H9 (cell line): ENCODE results near the gene FOS. TPM values are rescaled to one million over a fixed set of nuclear protein-coding genes. Genes with fewer than 3 reads are reported as not detected.
A peak's percentile ranks its signal among the peaks of the same experiment; 100 is the strongest.

Experiments
- DNase-seq: peaks from one replicate; pipeline ENCODE4 v3.0.0-alpha.2; 2017
- H2AFZ ChIP-seq: one replicate; pipeline ENCODE4 v1.6.1; 2013; ENCODE audit warnings: mild to moderate bottlenecking, low read length, control low read depth, moderate library complexity
- H2AK5ac ChIP-seq: 2 replicates; pipeline ENCODE4 v1.6.1; 2013; ENCODE audit warnings: low read length, control low read depth, mixed read lengths; ENCODE audit not compliant: insufficient read length
- H2BK120ac ChIP-seq: one replicate; pipeline ENCODE4 v1.6.1; 2013; ENCODE audit warnings: low read depth, mild to moderate bottlenecking, low read length, control low read depth, inconsistent platforms; ENCODE audit not compliant: poor library complexity, severe bottlenecking
- H2BK12ac ChIP-seq: 2 replicates; pipeline ENCODE4 v1.6.1; 2013; ENCODE audit warnings: low read length, control low read depth, mixed read lengths, low read depth; ENCODE audit not compliant: insufficient read length
- H2BK15ac ChIP-seq: 2 replicates; pipeline ENCODE4 v1.6.1; 2013; ENCODE audit warnings: low read depth, low read length, control low read depth
- H2BK20ac ChIP-seq: one replicate; pipeline ENCODE4 v1.6.1; 2013; ENCODE audit warnings: low read depth, mild to moderate bottlenecking, low read length, control low read depth, inconsistent platforms; ENCODE audit not compliant: poor library complexity, severe bottlenecking
- H2BK5ac ChIP-seq: 2 replicates; pipeline ENCODE4 v1.6.1; 2013; ENCODE audit warnings: low read length, control low read depth, mixed read lengths; ENCODE audit not compliant: insufficient read length
- H3K14ac ChIP-seq: 2 replicates; pipeline ENCODE4 v1.6.1; 2013; ENCODE audit warnings: low read length, control low read depth; ENCODE audit not compliant: insufficient read depth
- H3K18ac ChIP-seq: 2 replicates; pipeline ENCODE4 v1.6.1; 2013; ENCODE audit warnings: low read depth, mild to moderate bottlenecking, mixed read lengths, low read length, control low read depth; ENCODE audit not compliant: insufficient read length
- H3K23ac ChIP-seq: 2 replicates; pipeline ENCODE4 v1.6.1; 2013; ENCODE audit warnings: low read length, control low read depth, mixed read lengths, low read depth; ENCODE audit not compliant: insufficient read length
- H3K23me2 ChIP-seq: 2 replicates; pipeline ENCODE4 v1.6.1; 2013; ENCODE audit warnings: low read depth, mild to moderate bottlenecking, mixed read lengths, low read length, control low read depth; ENCODE audit not compliant: insufficient read length, poor library complexity, severe bottlenecking
- H3K27ac ChIP-seq: 2 replicates; pipeline ENCODE4 v1.5.1; 2013; ENCODE audit warnings: low read length, control low read depth, mixed read lengths, low read depth; ENCODE audit not compliant: insufficient read length
- H3K27me3 ChIP-seq: 2 replicates; pipeline ENCODE4 v1.6.1; 2013; ENCODE audit warnings: low read length, control low read depth, inconsistent platforms; ENCODE audit not compliant: insufficient read depth
- H3K4ac ChIP-seq: 2 replicates; pipeline ENCODE4 v1.6.1; 2013; ENCODE audit warnings: low read depth, mild to moderate bottlenecking, control low read depth, inconsistent platforms, low read length, moderate library complexity
- H3K4me1 ChIP-seq: 2 replicates; pipeline ENCODE4 v1.6.1; 2013; ENCODE audit warnings: low read length, control low read depth, inconsistent platforms; ENCODE audit not compliant: insufficient read depth
- H3K4me2 ChIP-seq: 2 replicates; pipeline ENCODE4 v1.6.1; 2013; ENCODE audit warnings: low read length, control low read depth, mixed read lengths; ENCODE audit not compliant: insufficient read length, insufficient read depth
- H3K56ac ChIP-seq: 2 replicates; pipeline ENCODE4 v1.6.1; 2013; ENCODE audit warnings: low read depth, mild to moderate bottlenecking, mixed read lengths, low read length, control low read depth; ENCODE audit not compliant: insufficient read length
- H3K79me1 ChIP-seq: 2 replicates; pipeline ENCODE4 v1.6.1; 2013; ENCODE audit warnings: low read depth, mild to moderate bottlenecking, moderate library complexity, low read length, control low read depth, inconsistent platforms; ENCODE audit not compliant: insufficient read depth, poor library complexity, severe bottlenecking
- H3K79me2 ChIP-seq: 2 replicates; pipeline ENCODE4 v1.6.1; 2013; ENCODE audit warnings: low read length, control low read depth, inconsistent platforms; ENCODE audit not compliant: insufficient read depth
- H3K9ac ChIP-seq: 2 replicates; pipeline ENCODE4 v1.6.1; 2013; ENCODE audit warnings: low read length, control low read depth, mixed read lengths; ENCODE audit not compliant: insufficient read length; ENCODE audit errors: extremely low read depth
- H3K9me3 ChIP-seq: one replicate; pipeline ENCODE4 v1.6.1; 2013; ENCODE audit warnings: low read depth, low read length, inconsistent platforms; ENCODE audit not compliant: control insufficient read depth
- H3T11ph ChIP-seq: one replicate; pipeline ENCODE4 v1.6.1; 2013; ENCODE audit warnings: mild to moderate bottlenecking, low read length, control low read depth, inconsistent platforms
- H4K20me1 ChIP-seq: one replicate; pipeline ENCODE4 v1.6.1; 2013; ENCODE audit not compliant: control insufficient read depth, insufficient read length, insufficient read depth
- H4K5ac ChIP-seq: 2 replicates; pipeline ENCODE4 v1.6.1; 2013; ENCODE audit warnings: low read depth, mild to moderate bottlenecking, mixed read lengths, low read length, control low read depth; ENCODE audit not compliant: insufficient read length
- H4K8ac ChIP-seq: replicated peaks from 2 replicates; pipeline ENCODE4 v1.6.1; 2013; ENCODE audit warnings: low read length, control low read depth, mixed read lengths, low read depth; ENCODE audit not compliant: insufficient read length
- H4K91ac ChIP-seq: 2 replicates; pipeline ENCODE4 v1.6.1; 2013; ENCODE audit warnings: low read depth, mild to moderate bottlenecking, moderate library complexity, mixed read lengths, low read length, control low read depth; ENCODE audit not compliant: insufficient read length
- H3K27ac Mint-ChIP-seq, 3 experiments: 2 replicates in 2 of 3; 3 replicates in 1 of 3; pipeline ENCODE4 v1.8.0; 2020 to 2021; ENCODE audit warnings: mixed read lengths in 3 of 3, mild to moderate bottlenecking in 1 of 3, moderate library complexity in 1 of 3
- H3K27me3 Mint-ChIP-seq: 2 replicates; pipeline ENCODE4 v1.8.0; 2021; ENCODE audit warnings: low read depth, mild to moderate bottlenecking, moderate library complexity, mixed read lengths
- H3K36me3 Mint-ChIP-seq, 3 experiments: 2 replicates in 2 of 3; 3 replicates in 1 of 3; pipeline ENCODE4 v1.8.0; 2020 to 2021; ENCODE audit warnings: low read depth in 3 of 3, mixed read lengths in 3 of 3; ENCODE audit not compliant: insufficient read depth in 1 of 3
- H3K4me1 Mint-ChIP-seq, 2 experiments: 2 replicates each; pipeline ENCODE4 v1.8.0; 2020; ENCODE audit warnings: mixed read lengths in 2 of 2
- H3K4me3 Mint-ChIP-seq, 2 experiments: 2 replicates in 1 of 2; 3 replicates in 1 of 2; pipeline ENCODE4 v1.8.0; 2020 to 2021; ENCODE audit warnings: mild to moderate bottlenecking in 2 of 2, mixed read lengths in 2 of 2, moderate library complexity in 1 of 2
- H3K9me3 Mint-ChIP-seq, 2 experiments: 2 replicates in 1 of 2; 3 replicates in 1 of 2; pipeline ENCODE4 v1.8.0; 2020; ENCODE audit warnings: mild to moderate bottlenecking in 2 of 2, mixed read lengths in 2 of 2, moderate library complexity in 1 of 2
- WGBS: extraction: QIAGEN DNeasy Blood & Tissue Kit; methylation state at CpG from one replicate; pipeline ENCODE4 v1.1.7; 2013; ENCODE audit warnings: missing lambda C conversion rate, low lambda C conversion rate, mixed read lengths; ENCODE audit not compliant: insufficient read length; ENCODE audit errors: extremely low coverage; 5-methylcytosine and 5-hydroxymethylcytosine counted together
- total RNA-seq: library from RNA; stranded (reverse); gene quantifications from 2 replicates; pipeline ENCODE4 v1.2.1, GENCODE V29; 2021
- TF ChIP-seq, protein P1 (sequence below): fragments of 200-600 bp; sonication (generic); conservative IDR thresholded peaks from 3 replicates; pipeline ENCODE4 v1.8.0; 2021; ENCODE audit warnings: antibody characterized with exemption, mild to moderate bottlenecking

FOS gene
- total RNA-seq, 1 experiment from 2014 or later, result 33.9 TPM

DNA sequence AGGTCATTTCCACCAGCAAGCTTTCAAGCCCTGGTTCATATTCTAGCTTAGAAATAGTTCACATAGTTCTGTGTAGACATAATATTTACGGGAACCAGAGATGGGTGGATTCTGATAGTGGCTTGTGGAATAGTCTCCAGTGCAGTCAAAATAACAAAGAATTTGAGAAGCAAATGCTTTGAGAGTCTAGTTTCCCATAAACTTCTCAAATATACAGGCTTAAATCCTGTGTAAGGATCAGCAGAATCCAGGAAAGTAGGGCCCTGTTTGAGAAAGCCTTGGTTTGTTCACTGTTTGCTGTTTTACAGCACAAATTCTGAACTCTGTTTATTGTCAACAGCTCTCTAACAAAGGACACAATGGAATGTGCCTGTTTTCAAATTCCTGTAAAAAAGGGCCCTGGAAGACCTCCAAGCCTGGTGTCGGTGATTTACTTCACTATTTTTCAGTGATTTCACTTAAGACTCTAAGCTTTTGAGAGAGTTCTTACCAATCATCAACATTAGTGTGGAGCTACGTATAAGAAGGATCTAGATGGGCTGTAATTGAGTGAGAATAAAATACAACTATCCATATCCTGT, 11.4 kb upstream of the FOS start:
- H3K9me3 ChIP-seq, result no peaks in the 10 kb centered on the region
- DNase-seq, result no peak
- H3K18ac ChIP-seq, result peak overlapping the region; percentile 11
- no CpG with 5 or more reads among the region's 3 CpGs for WGBS
- H2AFZ ChIP-seq, result peak overlapping the region; percentile 18
- H3K4me2 ChIP-seq, result no peak overlapping the region
- H3K23ac ChIP-seq, result no peak overlapping the region
- no peak overlapping the region for H4K91ac ChIP-seq
- no peak overlapping the region for H2BK12ac ChIP-seq
- peak overlapping the region; percentile 72 for H3T11ph ChIP-seq
- H2BK20ac ChIP-seq, result no peak overlapping the region
- peaks cover 19 to 22% of the 10 kb centered on the region in 2 experiments for H3K4me1 Mint-ChIP-seq
- no peak overlapping the region for H4K5ac ChIP-seq
- no peak overlapping the region for H3K14ac ChIP-seq
- H3K9me3 Mint-ChIP-seq, result no peaks in the 10 kb centered on the region
- H3K27ac ChIP-seq, result no peak overlapping the region
- no peak overlapping the region for H3K4me3 Mint-ChIP-seq
- no peak overlapping the region for H2BK15ac ChIP-seq
- no peaks in the 10 kb centered on the region for H3K79me1 ChIP-seq
- no peaks in the 10 kb centered on the region for H3K27me3 ChIP-seq
- TF ChIP-seq, protein P1, sequence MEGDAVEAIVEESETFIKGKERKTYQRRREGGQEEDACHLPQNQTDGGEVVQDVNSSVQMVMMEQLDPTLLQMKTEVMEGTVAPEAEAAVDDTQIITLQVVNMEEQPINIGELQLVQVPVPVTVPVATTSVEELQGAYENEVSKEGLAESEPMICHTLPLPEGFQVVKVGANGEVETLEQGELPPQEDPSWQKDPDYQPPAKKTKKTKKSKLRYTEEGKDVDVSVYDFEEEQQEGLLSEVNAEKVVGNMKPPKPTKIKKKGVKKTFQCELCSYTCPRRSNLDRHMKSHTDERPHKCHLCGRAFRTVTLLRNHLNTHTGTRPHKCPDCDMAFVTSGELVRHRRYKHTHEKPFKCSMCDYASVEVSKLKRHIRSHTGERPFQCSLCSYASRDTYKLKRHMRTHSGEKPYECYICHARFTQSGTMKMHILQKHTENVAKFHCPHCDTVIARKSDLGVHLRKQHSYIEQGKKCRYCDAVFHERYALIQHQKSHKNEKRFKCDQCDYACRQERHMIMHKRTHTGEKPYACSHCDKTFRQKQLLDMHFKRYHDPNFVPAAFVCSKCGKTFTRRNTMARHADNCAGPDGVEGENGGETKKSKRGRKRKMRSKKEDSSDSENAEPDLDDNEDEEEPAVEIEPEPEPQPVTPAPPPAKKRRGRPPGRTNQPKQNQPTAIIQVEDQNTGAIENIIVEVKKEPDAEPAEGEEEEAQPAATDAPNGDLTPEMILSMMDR, result no peak
- H3K27me3 Mint-ChIP-seq, result peaks cover 7% of the 10 kb centered on the region
- no peaks in the 10 kb centered on the region for H3K79me2 ChIP-seq
- no peaks in the 10 kb centered on the region for H3K4me1 ChIP-seq
- H3K27ac Mint-ChIP-seq, result peak overlapping the region in 2 of 3 experiments; percentile 71 to 72; a peak in 3 of 7 replicates
- no peaks in the 10 kb centered on the region for H3K23me2 ChIP-seq
- H3K4ac ChIP-seq, result no peak overlapping the region
- no peak overlapping the region for H3K9ac ChIP-seq
- H4K20me1 ChIP-seq, result no peaks in the 10 kb centered on the region
- no peak overlapping the region for H2AK5ac ChIP-seq
- no peak overlapping the region for H3K56ac ChIP-seq
- no peak overlapping the region for H2BK5ac ChIP-seq
- no peak overlapping the region for H2BK120ac ChIP-seq
- H3K36me3 Mint-ChIP-seq, result no peaks in the 10 kb centered on the region
- no peak overlapping the region for H4K8ac ChIP-seq
